Stimulated activated CD8-positive, alpha-beta memory T cell treated with anti-CD3 and anti-CD28 coated beads, Interleukin-12 subunit alpha, Interleukin-12 subunit beta, amount 100 ng/mL, for 4 hours (primary cell): ENCODE results near the gene HIP1.
"Not testable (repeated sequence)": the region's sequence is repeated elsewhere in the genome, so short reads cannot be mapped to it uniquely, and the experiment has no call there.

ENCODE experiments used
- DNase-seq: peaks from one replicate; pipeline ENCODE4 v3.0.0-alpha.2; 2020; ENCODE audit warnings: low read depth

Gene HIP1

GRCh38 chr7:75639886-75640190, 98.9 kb downstream of the HIP1 start:
- no peak for DNase-seq

- no peak for DNase-seq
Measured at GRCh38 chr7:75639071-75639885, 99.5 kb downstream of the HIP1 start.

- DNase-seq: no peak
Measured at GRCh38 chr7:75638594-75639070, 100.1 kb downstream of the HIP1 start.

GRCh38 chr7:75637854-75638593, 100.7 kb downstream of the HIP1 start:
- DNase-seq: no peak

GRCh38 chr7:75635036-75635435, 103.7 kb downstream of the HIP1 start:
- no peak for DNase-seq

- DNase-seq: not testable (repeated sequence)
Measured at GRCh38 chr7:75632587-75632986, 106.2 kb downstream of the HIP1 start.

GRCh38 chr7:75631711-75632110, 107.0 kb downstream of the HIP1 start:
- DNase-seq: no peak

- DNase-seq: no peak
Measured at GRCh38 chr7:75630549-75630948, 108.2 kb downstream of the HIP1 start.

- no peak for DNase-seq
Measured at GRCh38 chr7:75629044-75629443, 109.7 kb downstream of the HIP1 start.

- no peak for DNase-seq
Measured at GRCh38 chr7:75628055-75628454, 110.7 kb downstream of the HIP1 start.

GRCh38 chr7:75626954-75627353, 111.8 kb downstream of the HIP1 start:
- DNase-seq: no peak

GRCh38 chr7:75625868-75626267, 112.9 kb downstream of the HIP1 start:
- DNase-seq: no peak

- no peak for DNase-seq
Measured at GRCh38 chr7:75624134-75624832, 114.5 kb downstream of the HIP1 start.

GRCh38 chr7:75623390-75624133, 115.2 kb downstream of the HIP1 start:
- DNase-seq: no peak

GRCh38 chr7:75621124-75621523, 117.6 kb downstream of the HIP1 start:
- no peak for DNase-seq

GRCh38 chr7:75619636-75620035, 119.1 kb downstream of the HIP1 start:
- no peak for DNase-seq

GRCh38 chr7:75617634-75618234, 121.0 kb downstream of the HIP1 start:
- peak; percentile 13 for DNase-seq

GRCh38 chr7:75616421-75617167, 122.1 kb downstream of the HIP1 start:
- DNase-seq: no peak

GRCh38 chr7:75614401-75614800, 124.3 kb downstream of the HIP1 start:
- DNase-seq: no peak

- no peak for DNase-seq
Measured at GRCh38 chr7:75613351-75613750, 125.4 kb downstream of the HIP1 start.
